Fibroblast of lung (primary cell): ENCODE data around the gene GGT6.

Source experiments
- CTCF ChIP-seq, 2 donors: IDR thresholded peaks in 1 of 2; conservative IDR thresholded peaks in 1 of 2; 1 replicate in 1 of 2; 2 replicates in 1 of 2; pipeline ENCODE4 v1.5.1; 2011 to 2012; ENCODE audit warnings: low read length in 2 of 2, control low read depth in 1 of 2, inconsistent platforms in 1 of 2, low read depth in 1 of 2, mild to moderate bottlenecking in 1 of 2
- EZH2 ChIP-seq: IDR thresholded peaks from 2 replicates; pipeline ENCODE4 v1.5.1; 2012; ENCODE audit warnings: low read length, control low read depth, mild to moderate bottlenecking; ENCODE audit errors: missing control alignments

DNA sequence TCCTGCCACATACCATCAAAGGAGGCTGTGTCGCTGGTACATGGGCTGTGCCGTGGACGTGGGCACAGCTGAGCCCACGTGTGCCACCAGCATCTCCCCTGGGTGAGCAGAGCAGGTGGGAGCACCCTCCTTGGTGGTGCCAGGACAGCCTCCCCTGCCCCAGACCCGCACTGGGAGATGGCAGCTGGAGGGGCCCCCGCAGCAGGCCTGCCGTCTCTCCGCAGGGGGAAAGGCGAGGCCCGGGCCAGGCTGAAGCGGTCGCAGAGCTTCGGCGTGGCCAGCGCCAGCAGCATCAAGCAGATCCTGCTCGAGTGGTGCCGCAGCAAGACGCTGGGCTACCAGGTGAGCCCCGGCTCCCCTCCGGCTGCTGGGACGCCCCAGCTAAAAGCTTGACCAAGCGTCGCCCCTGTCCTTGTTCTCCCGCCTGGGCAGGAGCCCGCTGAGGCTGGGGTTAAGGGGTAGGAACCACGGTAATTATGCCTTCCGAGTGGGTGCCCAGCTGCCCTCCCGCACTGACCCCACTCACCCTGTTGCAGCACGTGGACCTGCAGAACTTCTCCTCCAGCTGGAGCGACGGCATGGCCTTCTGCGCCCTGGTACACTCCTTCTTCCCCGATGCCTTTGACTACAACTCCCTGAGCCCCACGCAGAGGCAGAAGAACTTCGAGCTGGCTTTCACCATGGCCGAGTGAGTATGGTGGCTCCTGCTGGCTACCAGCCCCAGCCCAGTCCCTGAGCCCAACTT is 36.4 kb upstream of the GGT6 start:
- TF ChIP-seq CTCF (conservative IDR thresholded peaks at IDR 0.05 in 1 of 2, IDR thresholded peaks at IDR 0.05 in 1 of 2; ENCODE audit: low read depth in 1 of 2, low read length in 2 of 2) = no peak
- no peak for TF ChIP-seq EZH2
